NT2/D1 (cell line): ENCODE data around the gene ARHGAP11A.

Experiments used
- DNase-seq: peaks from one replicate; pipeline ENCODE4 v3.0.0-alpha.2; 2011; ENCODE audit warnings: low read depth, low spot score
- H3K27me3 ChIP-seq: 2 replicates; pipeline ENCODE4 v1.6.0; 2011; ENCODE audit warnings: mild to moderate bottlenecking; ENCODE audit not compliant: insufficient read length, insufficient read depth
- H3K36me3 ChIP-seq: 2 replicates; pipeline ENCODE4 v1.6.1; 2011; ENCODE audit warnings: mild to moderate bottlenecking, low read length, mixed read lengths; ENCODE audit not compliant: insufficient read depth, insufficient read length
- H3K4me1 ChIP-seq: 2 replicates; pipeline ENCODE4 v1.5.1; 2011; ENCODE audit not compliant: insufficient read depth, insufficient read length
- H3K4me3 ChIP-seq: 2 replicates; pipeline ENCODE4 v1.5.1; 2011; ENCODE audit warnings: low read depth; ENCODE audit not compliant: insufficient read length
- H3K9ac ChIP-seq: 2 replicates; pipeline ENCODE4 v1.6.0; 2011; ENCODE audit warnings: low read depth; ENCODE audit not compliant: insufficient read length
- H3K9me3 ChIP-seq: 2 replicates; pipeline ENCODE4 v1.5.1; 2011; ENCODE audit warnings: mild to moderate bottlenecking, low read length; ENCODE audit not compliant: insufficient read depth
- SUZ12 ChIP-seq: IDR thresholded peaks from 2 replicates; pipeline ENCODE4 v1.6.1; 2011; ENCODE audit not compliant: insufficient read length, insufficient read depth; ENCODE audit errors: extremely low read depth
- YY1 ChIP-seq: IDR thresholded peaks from 2 replicates; pipeline ENCODE4 v1.6.1; 2011; ENCODE audit not compliant: insufficient read length, insufficient read depth
- ZNF274 ChIP-seq: IDR thresholded peaks from 2 replicates; pipeline ENCODE4 v1.6.1; 2011; ENCODE audit warnings: mild to moderate bottlenecking, low read depth, low read length

The ARHGAP11A gene

DNA sequence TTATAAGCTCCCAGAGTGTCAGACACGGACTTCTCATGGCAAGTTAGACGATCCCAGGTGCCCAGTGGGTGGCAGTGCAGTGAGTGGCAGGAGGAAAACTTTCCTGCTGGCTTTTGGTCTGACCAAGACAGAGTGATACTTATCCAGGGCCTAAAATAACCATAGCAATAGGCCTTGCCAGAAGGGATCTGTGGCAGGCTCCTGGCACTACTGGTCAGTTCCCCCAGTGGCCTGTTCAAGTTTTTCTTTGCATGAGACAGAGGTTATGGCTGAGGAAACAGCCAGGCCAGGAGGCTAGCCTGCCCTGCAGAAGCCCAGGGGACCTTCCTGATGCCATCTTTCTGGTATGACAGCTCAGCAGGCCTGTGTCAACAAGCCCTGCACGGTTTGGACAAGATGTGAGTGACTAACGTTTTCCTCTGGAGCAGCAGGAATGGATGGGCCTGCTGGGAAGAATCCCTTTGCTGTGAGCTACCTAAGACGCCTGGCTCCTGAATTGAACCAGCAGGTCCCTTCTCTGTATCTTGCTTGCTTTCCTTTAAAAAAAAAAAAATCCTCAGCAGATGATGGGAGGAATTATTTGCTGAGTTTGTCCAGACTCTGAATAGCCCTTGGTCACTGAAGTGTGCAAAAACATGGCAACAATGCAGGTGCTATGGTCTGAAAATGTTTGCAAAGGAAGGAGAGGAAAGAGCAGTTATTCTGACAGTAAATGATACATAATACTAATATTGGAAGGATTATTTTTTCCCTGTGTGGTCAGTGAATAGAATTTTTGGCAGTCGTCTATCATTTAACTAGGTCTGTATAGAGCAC lies 44.2 kb downstream of the ARHGAP11A start:
- no peak for TF ChIP-seq SUZ12
- TF ChIP-seq YY1, result no peak
- no peak for TF ChIP-seq ZNF274
- H3K4me1 ChIP-seq, result peaks cover under 1% of the 10 kb centered on the region
- no peak overlapping the region for H3K4me3 ChIP-seq
- no peak for DNase-seq
- no peaks in the 10 kb centered on the region for H3K9me3 ChIP-seq
- no peaks in the 10 kb centered on the region for H3K27me3 ChIP-seq
- no peaks in the 10 kb centered on the region for H3K36me3 ChIP-seq
- no peak overlapping the region for H3K9ac ChIP-seq

DNA sequence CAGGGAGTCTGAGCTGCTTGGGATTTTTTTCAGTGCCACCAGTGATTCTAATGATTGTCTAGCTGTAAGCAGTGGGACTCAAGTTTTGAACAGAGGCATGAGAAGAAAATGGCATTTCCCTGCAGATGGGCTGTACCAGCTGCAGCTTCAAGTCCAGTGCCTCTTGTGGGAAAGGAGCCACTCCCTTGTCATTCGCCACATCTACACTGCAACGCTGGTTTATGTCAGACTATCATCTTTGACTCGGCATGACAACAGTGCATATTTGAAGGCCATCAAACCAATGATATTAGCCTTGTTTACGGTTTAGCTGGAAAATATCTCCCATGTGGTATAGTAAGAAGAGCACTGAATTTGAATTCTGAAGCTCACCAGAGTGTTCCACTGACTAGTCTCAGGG lies 48.4 kb downstream of the ARHGAP11A start:
- Histone ChIP-seq H3K4me1 (peaks cover 5% of the 10 kb centered on the region), H3K27me3 (no peaks in the 10 kb centered on the region), H3K9ac (no peak overlapping the region), H3K36me3 (no peaks in the 10 kb centered on the region), H3K4me3 (no peak overlapping the region), H3K9me3 (no peaks in the 10 kb centered on the region)
- TF ChIP-seq SUZ12, result no peak
- no peak for DNase-seq

DNA sequence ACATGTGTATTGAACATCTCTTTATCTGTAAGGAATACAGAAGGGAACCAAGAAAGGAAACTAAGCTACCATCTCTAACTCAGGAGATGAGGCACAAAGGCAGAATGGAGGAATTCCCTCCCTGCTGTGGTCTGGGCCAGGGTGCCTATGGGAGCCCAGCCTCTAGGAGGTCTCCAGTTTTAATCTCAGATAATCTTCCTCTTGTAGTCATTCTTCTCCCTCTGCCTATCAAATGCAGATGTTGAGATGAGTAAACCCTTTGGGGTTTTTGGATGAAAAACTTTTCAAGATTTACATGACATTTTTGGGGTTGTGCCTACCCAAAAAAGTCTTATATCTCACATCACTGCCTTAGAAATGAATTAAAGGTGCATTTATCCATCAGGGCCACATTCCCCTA lies 49.5 kb downstream of the ARHGAP11A start:
- H3K4me1 ChIP-seq, result peaks cover 5% of the 10 kb centered on the region
- no peak for DNase-seq
- H3K27me3 ChIP-seq, result no peaks in the 10 kb centered on the region
- TF ChIP-seq ZNF274 (no peak), SUZ12 (no peak), YY1 (no peak)
- no peak overlapping the region for H3K9ac ChIP-seq
- H3K36me3 ChIP-seq, result no peaks in the 10 kb centered on the region
- H3K4me3 ChIP-seq, result no peak overlapping the region
- H3K9me3 ChIP-seq, result no peaks in the 10 kb centered on the region

DNA sequence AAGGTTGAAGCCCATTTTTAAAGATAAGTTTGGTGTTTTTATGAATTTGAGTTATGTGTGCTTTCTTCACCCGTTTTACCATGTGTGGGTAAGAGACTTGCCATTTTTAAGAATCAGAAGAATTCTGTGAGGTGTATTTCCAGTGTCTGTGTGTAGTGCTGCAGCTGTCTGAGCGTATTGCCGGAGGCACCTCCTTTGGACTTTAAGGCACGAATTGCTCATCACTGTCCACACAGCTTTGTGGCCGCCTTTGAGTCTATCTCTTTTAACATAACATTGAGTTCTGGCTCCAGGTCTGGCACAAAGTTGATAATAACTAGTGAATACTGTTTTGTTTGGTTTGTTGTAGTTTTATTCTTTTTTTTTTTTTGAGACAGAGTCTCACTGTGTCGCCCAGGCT lies 52.0 kb downstream of the ARHGAP11A start:
- no peak overlapping the region for H3K4me3 ChIP-seq
- no peaks in the 10 kb centered on the region for H3K36me3 ChIP-seq

DNA sequence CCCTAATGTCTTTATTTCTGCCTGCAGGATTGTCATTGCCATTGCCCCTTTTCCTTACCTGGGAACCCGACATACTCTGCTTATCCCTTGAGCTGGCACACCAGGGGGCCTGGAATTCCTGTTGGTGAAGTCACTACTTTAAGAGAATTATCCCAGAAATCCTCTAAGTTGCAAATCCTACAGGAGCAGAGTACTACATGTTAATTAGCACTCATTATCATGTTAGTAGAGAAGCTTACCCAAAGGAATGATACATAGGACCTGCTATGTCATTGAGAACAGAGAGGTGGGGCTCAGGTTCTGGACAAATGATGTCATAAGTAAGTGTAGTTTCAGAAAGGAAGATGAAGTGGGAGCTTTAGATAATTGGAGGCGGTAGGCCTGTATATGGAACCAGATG lies 53.6 kb downstream of the ARHGAP11A start:
- no peak overlapping the region for H3K9ac ChIP-seq
- DNase-seq, result peak; percentile 76
- TF ChIP-seq YY1 (no peak), ZNF274 (no peak)
- no peaks in the 10 kb centered on the region for H3K27me3 ChIP-seq
- H3K4me3 ChIP-seq, result no peak overlapping the region
- no peaks in the 10 kb centered on the region for H3K9me3 ChIP-seq
- peaks cover 7% of the 10 kb centered on the region for H3K4me1 ChIP-seq
- H3K36me3 ChIP-seq, result no peaks in the 10 kb centered on the region

More for the DNA sequence above, 52.0 kb downstream of the ARHGAP11A start:
- Histone ChIP-seq H3K9me3 (no peaks in the 10 kb centered on the region), H3K4me1 (peaks cover 7% of the 10 kb centered on the region), H3K9ac (no peak overlapping the region), H3K27me3 (no peaks in the 10 kb centered on the region)
- DNase-seq, result no peak
- TF ChIP-seq YY1 (no peak), ZNF274 (no peak), SUZ12 (no peak)

DNA sequence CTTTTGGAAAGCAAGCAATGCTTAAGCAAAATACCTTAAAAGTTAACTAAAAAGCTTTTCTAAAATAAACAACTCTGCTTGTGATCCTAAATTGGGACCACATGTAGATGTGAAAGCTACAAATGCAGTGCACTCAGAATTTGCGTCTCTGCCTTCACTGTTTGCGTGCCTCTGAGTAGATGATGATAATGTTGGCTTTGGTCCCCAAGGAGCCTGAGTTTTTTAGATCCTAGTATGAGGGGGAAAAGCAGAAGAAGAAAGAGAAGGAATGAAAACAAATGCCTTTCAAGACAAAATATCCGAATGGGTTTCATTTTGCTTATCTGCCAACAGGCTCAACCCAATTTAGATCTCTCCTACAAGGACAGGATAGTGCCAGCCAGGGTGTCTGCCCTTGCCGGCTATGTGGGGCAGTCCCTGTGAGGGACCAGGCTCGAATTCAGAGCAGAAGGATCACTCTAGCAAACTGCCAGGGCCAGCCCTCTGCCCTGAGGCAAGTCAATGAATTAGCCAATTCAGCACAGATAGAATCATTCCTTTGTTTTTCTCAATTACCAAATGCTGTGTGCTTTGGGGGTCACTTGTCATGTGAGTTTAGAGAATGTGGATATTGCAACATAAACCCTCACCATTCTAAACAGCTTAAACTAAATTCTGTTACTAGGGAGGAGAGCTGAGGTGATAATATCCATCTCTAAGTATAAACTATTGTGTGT lies 54.8 kb downstream of the ARHGAP11A start:
- no peak overlapping the region for H3K4me3 ChIP-seq
- DNase-seq, result no peak
- H3K4me1 ChIP-seq, result peaks cover 7% of the 10 kb centered on the region
- H3K9me3 ChIP-seq, result no peaks in the 10 kb centered on the region
- no peaks in the 10 kb centered on the region for H3K27me3 ChIP-seq
- no peak for TF ChIP-seq YY1
- TF ChIP-seq SUZ12, result no peak
- TF ChIP-seq ZNF274, result no peak
- no peak overlapping the region for H3K9ac ChIP-seq
- H3K36me3 ChIP-seq, result no peaks in the 10 kb centered on the region

DNA sequence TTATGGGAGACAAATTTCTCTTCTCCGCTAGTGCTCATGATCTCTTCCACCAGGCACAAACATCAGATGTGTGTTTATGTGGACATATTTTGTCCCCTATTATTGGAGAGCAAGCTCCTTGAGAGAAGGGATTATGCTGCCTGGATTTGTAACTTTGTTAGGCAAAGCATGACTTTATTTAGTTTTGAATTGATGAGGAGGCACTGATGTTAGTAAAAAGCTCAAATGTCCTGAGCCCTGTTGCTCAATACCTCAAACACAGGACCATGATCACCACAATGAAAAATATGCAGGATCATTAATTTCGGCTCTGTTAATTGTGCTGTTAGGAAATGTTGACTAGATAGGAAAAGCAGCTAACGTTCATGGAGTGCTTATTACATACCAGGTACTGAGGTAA lies 55.3 kb downstream of the ARHGAP11A start:
- Histone ChIP-seq H3K4me1 (peaks cover 7% of the 10 kb centered on the region), H3K9me3 (no peaks in the 10 kb centered on the region), H3K4me3 (no peak overlapping the region), H3K27me3 (no peaks in the 10 kb centered on the region), H3K36me3 (no peaks in the 10 kb centered on the region), H3K9ac (no peak overlapping the region)
- DNase-seq, result no peak
- TF ChIP-seq SUZ12 (no peak), YY1 (no peak), ZNF274 (no peak)
